ENCODE results near the gene TRAF2.

TRAF2 gene

GRCh38 chr9:136973618-136974617, 87.6 kb downstream of the TRAF2 start:
- no peak overlapping the region for H3K27ac ChIP-seq
- no peaks in the 10 kb centered on the region for H3K36me3 ChIP-seq
- TF ChIP-seq CTCF (IDR thresholded peaks at IDR 0.05; ENCODE audit: low read depth, low read length) = no peak
- DNase-seq = no peak
- no peaks in the 10 kb centered on the region for H3K9me3 ChIP-seq (ENCODE audit: severe bottlenecking)
- H3K27me3 ChIP-seq (ENCODE audit: insufficient read depth, low read depth, severe bottlenecking) = no peaks in the 10 kb centered on the region
- no peak overlapping the region for H3K4me3 ChIP-seq (ENCODE audit: low read depth, low read length)

GRCh38 chr9:136974817-136975535, 88.7 kb downstream of the TRAF2 start:
- Histone ChIP-seq H3K4me3 (ENCODE audit: low read depth, low read length) (no peak overlapping the region), H3K27ac (peak overlapping the region; percentile 16; the same call in 1 of the 2 replicates), H3K36me3 (no peaks in the 10 kb centered on the region), H3K9me3 (ENCODE audit: severe bottlenecking) (no peaks in the 10 kb centered on the region), H3K27me3 (ENCODE audit: insufficient read depth, low read depth, severe bottlenecking) (no peaks in the 10 kb centered on the region)
- no peak for DNase-seq
- TF ChIP-seq CTCF (IDR thresholded peaks at IDR 0.05; ENCODE audit: low read depth, low read length) = no peak

- TF ChIP-seq CTCF (IDR thresholded peaks at IDR 0.05; ENCODE audit: low read depth, low read length) = peak; percentile 60
- Histone ChIP-seq H3K27me3 (ENCODE audit: insufficient read depth, low read depth, severe bottlenecking) (no peaks in the 10 kb centered on the region), H3K9me3 (ENCODE audit: severe bottlenecking) (no peaks in the 10 kb centered on the region), H3K4me3 (ENCODE audit: low read depth, low read length) (no peak overlapping the region), H3K27ac (no peak overlapping the region), H3K36me3 (no peaks in the 10 kb centered on the region)
- peak; percentile 49 for DNase-seq
Measured at GRCh38 chr9:136975644-136976043, 89.3 kb downstream of the TRAF2 start.

Measured in WERI-Rb-1 (cell line).